Measurements from ENCODE around the gene EMID1. TPM values are rescaled to one million over a fixed set of nuclear protein-coding genes. Genes with fewer than 3 reads are reported as not detected.

The EMID1 gene
- total RNA-seq, 2 experiments from 2014 or later = 0.14 TPM; not detected in 1

GRCh38 chr22:29290061-29290460 lies 84.4 kb downstream of the EMID1 start:
- TF ChIP-seq CTCF (IDR thresholded peaks at IDR 0.05) = no peak
- Mint-ChIP-seq H3K4me1 (ENCODE audit: low read depth) (peaks cover 13% of the 10 kb centered on the region), H3K36me3 (ENCODE audit: low read depth) (peaks cover 61% of the 10 kb centered on the region), H3K4me3 (no peak overlapping the region), H3K27ac (no peak overlapping the region), H3K27me3 (no peaks in the 10 kb centered on the region), H3K9me3 (no peaks in the 10 kb centered on the region)
- intact Hi-C loops (cut with micrococcal nuclease) = no loop called here
- DNase-seq = no peak
- no peak for ATAC-seq
- ChIA-PET POLR2A (interaction anchor here (0.6 to 1.6 kb wide), 4 partner anchors 11 to 27 kb away, joined by 3 to 5 read pairs (median 4); no protein-coding TSS in a partner anchor), CTCF (no interaction called here)

- ChIA-PET CTCF (no interaction called here), POLR2A (interaction anchor here (1.0 to 1.6 kb wide), 4 partner anchors 11 to 24 kb away, joined by 4 to 5 read pairs (median 4); partner anchors contain the start of gene RHBDD3)
- intact Hi-C loops (cut with micrococcal nuclease) = no loop called here
- Mint-ChIP-seq H3K4me1 (ENCODE audit: low read depth) (peaks cover 13% of the 10 kb centered on the region), H3K9me3 (no peaks in the 10 kb centered on the region), H3K36me3 (ENCODE audit: low read depth) (peaks cover 63% of the 10 kb centered on the region), H3K4me3 (no peak overlapping the region), H3K27me3 (no peaks in the 10 kb centered on the region), H3K27ac (peak overlapping the region; percentile 37)
- no peak for TF ChIP-seq CTCF (IDR thresholded peaks at IDR 0.05)
- DNase-seq (no peak), ATAC-seq (no peak)
Observed at GRCh38 chr22:29291215-29291614, 85.5 kb downstream of the EMID1 start.

GRCh38 chr22:29292379-29292778 lies 86.7 kb downstream of the EMID1 start:
- Mint-ChIP-seq H3K9me3 (no peaks in the 10 kb centered on the region), H3K4me3 (no peak overlapping the region), H3K27ac (no peak overlapping the region), H3K27me3 (no peaks in the 10 kb centered on the region), H3K36me3 (ENCODE audit: low read depth) (peaks cover 64% of the 10 kb centered on the region), H3K4me1 (ENCODE audit: low read depth) (peaks cover 9% of the 10 kb centered on the region)
- ATAC-seq = no peak
- no peak for TF ChIP-seq CTCF (IDR thresholded peaks at IDR 0.05)
- intact Hi-C loops (cut with micrococcal nuclease) = no loop called here
- ChIA-PET POLR2A (interaction anchor here (1.0 to 1.3 kb wide), 2 partner anchors 10 to 16 kb away, joined by 4 read pairs; no protein-coding TSS in a partner anchor), CTCF (interaction anchor here (1.4 kb wide), 1 partner anchor 20 kb away, joined by 3 read pairs; no protein-coding TSS in a partner anchor)
- DNase-seq = no peak

GRCh38 chr22:29298641-29299040 lies 92.9 kb downstream of the EMID1 start:
- no peak for ATAC-seq
- no peak for DNase-seq
- POLR2A ChIA-PET = interaction anchor here (1.2 to 6.1 kb wide), 4 partner anchors 10 to 29 kb away, joined by 3 to 29 read pairs (median 8); partner anchors contain the start of genes EWSR1 and RHBDD3
- CTCF ChIA-PET = no interaction called here
- Mint-ChIP-seq H3K4me3 (no peak overlapping the region), H3K27me3 (no peaks in the 10 kb centered on the region), H3K9me3 (no peaks in the 10 kb centered on the region), H3K4me1 (ENCODE audit: low read depth) (peaks cover 7% of the 10 kb centered on the region), H3K27ac (peak overlapping the region; percentile 38), H3K36me3 (ENCODE audit: low read depth) (peaks cover 55% of the 10 kb centered on the region)
- TF ChIP-seq CTCF (IDR thresholded peaks at IDR 0.05) = no peak
- intact Hi-C loops (cut with micrococcal nuclease) = no loop called here

GRCh38 chr22:29299136-29299900 lies 93.6 kb downstream of the EMID1 start:
- CTCF ChIA-PET = no interaction called here
- Mint-ChIP-seq H3K27me3 (peaks cover 4% of the 10 kb centered on the region), H3K27ac (no peak overlapping the region), H3K36me3 (ENCODE audit: low read depth) (peaks cover 51% of the 10 kb centered on the region), H3K9me3 (no peaks in the 10 kb centered on the region), H3K4me1 (ENCODE audit: low read depth) (peaks cover 7% of the 10 kb centered on the region), H3K4me3 (no peak overlapping the region)
- POLR2A ChIA-PET = interaction anchor here (1.2 to 6.1 kb wide), 4 partner anchors 10 to 30 kb away, joined by 3 to 29 read pairs (median 8); partner anchors contain the start of genes EWSR1 and RHBDD3
- intact Hi-C loops (cut with micrococcal nuclease) = no loop called here
- ATAC-seq (no peak), DNase-seq (no peak)
- no peak for TF ChIP-seq CTCF (IDR thresholded peaks at IDR 0.05)

Measured in activated CD8-positive, alpha-beta T cell treated with anti-CD3 and anti-CD28 coated beads for 36 hours (primary cell).